Panc1 (cell line): ENCODE results near the gene TESMIN. TPM values are rescaled to one million over a fixed set of nuclear protein-coding genes. Genes with fewer than 3 reads are reported as not detected.

Source experiments
- ATAC-seq: fragments of 200-7000 bp; cut with Tn5 transposase; 2 replicates; pipeline ENCODE4 v1.9.1; 2020; ENCODE audit warnings: mild to moderate bottlenecking, moderate library complexity
- BruUV-seq: library from RNA; stranded (reverse); fragments of 400-500 nt; replicated peaks from 2 replicates; lab custom pipeline; 2021; lab: Mats Ljungman, UMichigan
- CTCF ChIA-PET: fragments of 300-600 bp; sonication (Branson Sonifier 250); formaldehyde crosslinking; loops from one replicate; lab custom pipeline; 2022; ENCODE audit warnings: antibody characterized with exemption; lab: Charles Lee
- POLR2A ChIA-PET: fragments of 300-600 bp; sonication (Branson Sonifier 250); formaldehyde crosslinking; loops from one replicate; lab custom pipeline; 2022; ENCODE audit warnings: antibody characterized with exemption; lab: Charles Lee
- DNase-seq: peaks from one replicate; pipeline ENCODE4 v3.0.0-alpha.2; 2010; ENCODE audit warnings: low read depth, low spot score
- H3K27ac ChIP-seq: 2 replicates; pipeline ENCODE4 v1.5.1; 2011; ENCODE audit warnings: mild to moderate bottlenecking, low read length, inconsistent platforms
- H3K27me3 ChIP-seq: fragments of 200-500 bp; sonication (Bioruptor generic); 2 replicates; pipeline ENCODE4 v1.6.0; 2014; ENCODE audit warnings: low read length, inconsistent platforms; ENCODE audit not compliant: control insufficient read depth, insufficient read depth
- H3K36me3 ChIP-seq: fragments of 200-500 bp; sonication (Bioruptor generic); 2 replicates; pipeline ENCODE4 v1.5.1; 2014; ENCODE audit warnings: inconsistent platforms, mild to moderate bottlenecking, low read length, moderate library complexity; ENCODE audit not compliant: control insufficient read depth, insufficient read depth
- H3K4me1 ChIP-seq: 2 replicates; pipeline ENCODE4 v1.5.1; 2011; ENCODE audit warnings: inconsistent platforms, mild to moderate bottlenecking, low read length, moderate library complexity; ENCODE audit not compliant: control insufficient read depth, insufficient read depth
- H3K4me3 ChIP-seq, 2 experiments: 2 replicates each; pipeline ENCODE4 v1.5.1; 2011 to 2012; ENCODE audit warnings: low read depth in 2 of 2, low read length in 2 of 2, mild to moderate bottlenecking in 2 of 2, inconsistent platforms in 1 of 2, moderate library complexity in 1 of 2
- H3K9me3 ChIP-seq: fragments of 200-500 bp; sonication (Bioruptor generic); 2 replicates; pipeline ENCODE4 v1.5.1; 2014; ENCODE audit warnings: low read depth, mild to moderate bottlenecking, inconsistent platforms, low read length, moderate library complexity; ENCODE audit not compliant: control insufficient read depth, insufficient read depth
- CTCF ChIP-seq: fragments of 450-650 bp; IDR thresholded peaks from 2 replicates; pipeline ENCODE4 v1.5.1; 2017; ENCODE audit warnings: mild to moderate bottlenecking
- POLR2AphosphoS5 ChIP-seq: IDR thresholded peaks from 2 replicates; pipeline ENCODE4 v1.6.1; 2012; ENCODE audit warnings: mild to moderate bottlenecking, low read depth, low read length, moderate library complexity
- REST ChIP-seq, 2 experiments: IDR thresholded peaks; 2 replicates each; pipeline ENCODE4 v1.6.1; 2011 to 2012; ENCODE audit warnings: low read depth in 2 of 2, control low read depth in 1 of 2, low read length in 1 of 2, mild to moderate bottlenecking in 1 of 2, moderate library complexity in 1 of 2; ENCODE audit not compliant: insufficient read depth in 1 of 2
- SIN3A ChIP-seq: IDR thresholded peaks from 2 replicates; pipeline ENCODE4 v1.6.1; 2012; ENCODE audit warnings: low read depth, mild to moderate bottlenecking, low read length, moderate library complexity, borderline replicate concordance; ENCODE audit not compliant: insufficient read depth
- TCF7L2 ChIP-seq: IDR thresholded peaks from 2 replicates; pipeline ENCODE4 v1.6.1; 2011; ENCODE audit warnings: mild to moderate bottlenecking, low read depth, low read length, inconsistent platforms
- in situ Hi-C: cut with HindIII; loops from 2 replicates; pipeline ENCODE4 v1.10.0; 2016; ENCODE audit warnings: low sequenced_read_pairs, low pct_unique_long_range_greater_than_20kb
- intact Hi-C: fragments of 100-400 bp; cut with micrococcal nuclease; formaldehyde crosslinking; loops from one replicate; pipeline ENCODE4 v1.10.0; 2022; ENCODE audit not compliant: unreplicated experiment
- total RNA-seq: library from RNA; stranded (reverse); gene quantifications from one replicate; pipeline ENCODE4 v1.2.1, GENCODE V29; 2021; ENCODE audit not compliant: unreplicated experiment

The TESMIN gene
- total RNA-seq, 1 experiment from 2014 or later: 47.6 TPM

- ChIA-PET POLR2A (no interaction called here), CTCF (no interaction called here)
- no peaks in the 10 kb centered on the region for H3K36me3 ChIP-seq
- TF ChIP-seq CTCF: no peak
- no peak for TF ChIP-seq POLR2AphosphoS5
- no peak for TF ChIP-seq TCF7L2
- no peak for TF ChIP-seq REST (IDR thresholded peaks at IDR 0.05; ENCODE audit: insufficient read depth in 1 of 2, low read depth in 2 of 2, low read length in 1 of 2)
- TF ChIP-seq SIN3A: no peak
- intact Hi-C loops (no loop called here), in situ Hi-C loops (no loop called here)
- no peaks in the 10 kb centered on the region for H3K9me3 ChIP-seq
- H3K27ac ChIP-seq: no peak overlapping the region
- no TSS peak for BruUV-seq
- DNase-seq (no peak), ATAC-seq (no peak)
- no peak overlapping the region for H3K4me3 ChIP-seq
- peaks cover 4% of the 10 kb centered on the region for H3K27me3 ChIP-seq
- no peaks in the 10 kb centered on the region for H3K4me1 ChIP-seq
These were observed 55.8 kb downstream of the TESMIN start for GRCh38 chr11:68695531-68695930.

GRCh38 chr11:68694431-68695297 is 56.7 kb downstream of the TESMIN start:
- intact Hi-C loops: no loop called here
- Histone ChIP-seq H3K9me3 (no peaks in the 10 kb centered on the region), H3K4me3 (no peak overlapping the region), H3K27me3 (peaks cover 4% of the 10 kb centered on the region), H3K27ac (no peak overlapping the region), H3K4me1 (no peaks in the 10 kb centered on the region), H3K36me3 (no peaks in the 10 kb centered on the region)
- ATAC-seq (no peak), DNase-seq (no peak)
- in situ Hi-C loops: no loop called here
- no TSS peak for BruUV-seq
- no peak for TF ChIP-seq POLR2AphosphoS5
- TF ChIP-seq REST (IDR thresholded peaks at IDR 0.05; ENCODE audit: insufficient read depth in 1 of 2, low read depth in 2 of 2, low read length in 1 of 2): no peak
- TF ChIP-seq TCF7L2: no peak
- TF ChIP-seq SIN3A: no peak
- TF ChIP-seq CTCF: no peak
- ChIA-PET CTCF (no interaction called here), POLR2A (no interaction called here)
